HepG2 (cell line): ENCODE results near the gene ESRP2. TPM values are rescaled to one million over a fixed set of nuclear protein-coding genes. Genes with fewer than 3 reads are reported as not detected.

Experiments
- ASH2L ChIP-seq: fragments of 300-600, 200-600 bp; sonication (generic); IDR thresholded peaks from 2 replicates; pipeline ENCODE4 v1.7.0; 2017; ENCODE audit warnings: low read depth, mild to moderate bottlenecking, moderate library complexity, mixed read lengths, low read length; ENCODE audit not compliant: insufficient read length
- CENPT ChIP-seq: sonication (generic); formaldehyde crosslinking; IDR thresholded peaks from 2 replicates; pipeline ENCODE4 v1.8.0; 2022; ENCODE audit warnings: low read depth, mild to moderate bottlenecking, moderate library complexity, missing genetic modification reagents
- HNRNPK ChIP-seq: fragments of 200-400 bp; formaldehyde crosslinking; IDR thresholded peaks from 2 replicates; pipeline ENCODE4 v1.6.1; 2018; ENCODE audit warnings: low read length, low read depth, moderate library complexity, mild to moderate bottlenecking; ENCODE audit not compliant: poor library complexity, severe bottlenecking
- IKZF4 ChIP-seq: sonication (generic); formaldehyde crosslinking; IDR thresholded peaks from 2 replicates; pipeline ENCODE4 v1.5.1; 2020; ENCODE audit warnings: borderline replicate concordance, mild to moderate bottlenecking, low read depth, missing genetic modification reagents; ENCODE audit errors: not compliant biosample characterization
- IRF2 ChIP-seq: IDR thresholded peaks from 2 replicates; pipeline ENCODE4 v1.6.1; 2018; ENCODE audit warnings: missing genetic modification reagents, missing compliant biosample characterization
- ISX ChIP-seq: sonication (generic); formaldehyde crosslinking; conservative IDR thresholded peaks from 2 replicates; pipeline ENCODE4 v1.5.0; 2020; ENCODE audit warnings: missing genetic modification reagents
- JUNB ChIP-seq: sonication (generic); formaldehyde crosslinking; IDR thresholded peaks from 2 replicates; pipeline ENCODE4 v1.8.0; 2022; ENCODE audit warnings: missing genetic modification reagents, mild to moderate bottlenecking, borderline replicate concordance
- NFIB ChIP-seq: sonication (generic); formaldehyde crosslinking; IDR thresholded peaks from 2 replicates; pipeline ENCODE4 v1.9.0; 2021; ENCODE audit warnings: missing genetic modification reagents, mild to moderate bottlenecking, borderline replicate concordance
- SAP130 ChIP-seq: IDR thresholded peaks from 2 replicates; pipeline ENCODE4 v1.6.1; 2016; ENCODE audit warnings: low read depth
- SMYD3 ChIP-seq: sonication (generic); formaldehyde crosslinking; IDR thresholded peaks from 2 replicates; pipeline ENCODE4 v1.8.1; 2023; ENCODE audit warnings: mild to moderate bottlenecking, missing genetic modification reagents
- SP4 ChIP-seq: sonication (generic); formaldehyde crosslinking; IDR thresholded peaks from 2 replicates; pipeline ENCODE4 v1.8.1; 2023; ENCODE audit warnings: mild to moderate bottlenecking, missing genetic modification reagents
- SRY ChIP-seq: sonication (generic); formaldehyde crosslinking; IDR thresholded peaks from 2 replicates; pipeline ENCODE4 v1.8.0; 2022; ENCODE audit warnings: mild to moderate bottlenecking, missing genetic modification reagents
- SSRP1 ChIP-seq: IDR thresholded peaks from 2 replicates; pipeline ENCODE4 v1.6.1; 2016; ENCODE audit warnings: control low read depth
- TBL1XR1 ChIP-seq: fragments of 150-350 bp; IDR thresholded peaks from 2 replicates; pipeline ENCODE4 v1.6.1; 2014; ENCODE audit warnings: borderline replicate concordance, low read length; ENCODE audit not compliant: partially characterized antibody
- ZBTB21 ChIP-seq: sonication (generic); formaldehyde crosslinking; IDR thresholded peaks from 2 replicates; pipeline ENCODE4 v1.4.0; 2020; ENCODE audit warnings: missing genetic modification reagents
- ZNF546 ChIP-seq: sonication (generic); formaldehyde crosslinking; conservative IDR thresholded peaks from 2 replicates; pipeline ENCODE4 v1.8.1; 2023; ENCODE audit warnings: mild to moderate bottlenecking, missing genetic modification reagents
- ZNF556 ChIP-seq: sonication (generic); formaldehyde crosslinking; IDR thresholded peaks from 2 replicates; pipeline ENCODE4 v1.4.0; 2020; ENCODE audit warnings: mild to moderate bottlenecking, missing genetic modification reagents, borderline replicate concordance
- ZNF598 ChIP-seq: sonication (generic); formaldehyde crosslinking; IDR thresholded peaks from 2 replicates; pipeline ENCODE4 v1.5.1; 2020; ENCODE audit warnings: mild to moderate bottlenecking, missing genetic modification reagents, borderline replicate concordance
- ZNF674 ChIP-seq: sonication (generic); formaldehyde crosslinking; IDR thresholded peaks from 2 replicates; pipeline ENCODE4 v1.5.0; 2020; ENCODE audit warnings: low read depth, mild to moderate bottlenecking, missing genetic modification reagents
- ZNF737 ChIP-seq: sonication (generic); formaldehyde crosslinking; IDR thresholded peaks from 2 replicates; pipeline ENCODE4 v1.5.0; 2020; ENCODE audit warnings: missing genetic modification reagents, mild to moderate bottlenecking, borderline replicate concordance
- ZNF746 ChIP-seq: sonication (generic); formaldehyde crosslinking; IDR thresholded peaks from 2 replicates; pipeline ENCODE4 v1.8.0; 2022; ENCODE audit warnings: mild to moderate bottlenecking, missing genetic modification reagents
- ZNF850 ChIP-seq: sonication (generic); formaldehyde crosslinking; conservative IDR thresholded peaks from 2 replicates; pipeline ENCODE4 v1.9.0; 2021; ENCODE audit warnings: mild to moderate bottlenecking, missing genetic modification reagents
- ZSCAN9 ChIP-seq: IDR thresholded peaks from 2 replicates; pipeline ENCODE4 v1.6.1; 2016; ENCODE audit warnings: borderline replicate concordance
- polyA plus RNA-seq, 8 experiments: library from polyadenylated mRNA; depleted of rRNA in 3 of 8; stranded (reverse) in 7 of 8; unstranded in 1 of 8; fragments of >200 nt; fragmentation: Illumina TruSeq in 4 of 8; extraction: Trizol in 4 of 8; gene quantifications; 2 replicates each; pipeline versions ENCODE4 v1.2.1 to v1.2.3, GENCODE V29; 2011 to 2016; ENCODE audit warnings: low read depth in 4 of 8, missing spikeins in 1 of 8, mixed read lengths in 1 of 8; ENCODE audit not compliant: insufficient read depth in 1 of 8
- total RNA-seq, 5 experiments: library from RNA; depleted of rRNA; stranded (reverse); fragments of >200 nt; fragmentation: Illumina TruSeq; extraction: Trizol; gene quantifications; 2 replicates each; pipeline ENCODE4 v1.2.3, GENCODE V29; 2016; ENCODE audit warnings: low read depth in 1 of 5
- TF ChIP-seq, protein P1 (sequence below): sonication (generic); formaldehyde crosslinking; IDR thresholded peaks from 2 replicates; pipeline ENCODE4 v1.4.0; 2020; ENCODE audit warnings: missing genetic modification reagents, low read depth, mild to moderate bottlenecking, borderline replicate concordance
- TF ChIP-seq, protein P2 (sequence below): sonication (generic); formaldehyde crosslinking; IDR thresholded peaks from 2 replicates; pipeline ENCODE4 v1.8.1; 2022; ENCODE audit warnings: mild to moderate bottlenecking, missing genetic modification reagents
- TF ChIP-seq, protein P3 (sequence below): sonication (generic); formaldehyde crosslinking; IDR thresholded peaks from 2 replicates; pipeline ENCODE4 v1.5.0; 2020; ENCODE audit warnings: missing genetic modification reagents
- TF ChIP-seq, protein P4 (sequence below): sonication (generic); formaldehyde crosslinking; IDR thresholded peaks from 2 replicates; pipeline ENCODE4 v1.4.0; 2020; ENCODE audit warnings: missing genetic modification reagents

ESRP2 gene
- total and polyA plus RNA-seq, 2 of the 13 experiments (the other 11 are each of a cell fraction or from before 2014, with no cell fraction given), result 21.1 to 32.4 TPM

DNA sequence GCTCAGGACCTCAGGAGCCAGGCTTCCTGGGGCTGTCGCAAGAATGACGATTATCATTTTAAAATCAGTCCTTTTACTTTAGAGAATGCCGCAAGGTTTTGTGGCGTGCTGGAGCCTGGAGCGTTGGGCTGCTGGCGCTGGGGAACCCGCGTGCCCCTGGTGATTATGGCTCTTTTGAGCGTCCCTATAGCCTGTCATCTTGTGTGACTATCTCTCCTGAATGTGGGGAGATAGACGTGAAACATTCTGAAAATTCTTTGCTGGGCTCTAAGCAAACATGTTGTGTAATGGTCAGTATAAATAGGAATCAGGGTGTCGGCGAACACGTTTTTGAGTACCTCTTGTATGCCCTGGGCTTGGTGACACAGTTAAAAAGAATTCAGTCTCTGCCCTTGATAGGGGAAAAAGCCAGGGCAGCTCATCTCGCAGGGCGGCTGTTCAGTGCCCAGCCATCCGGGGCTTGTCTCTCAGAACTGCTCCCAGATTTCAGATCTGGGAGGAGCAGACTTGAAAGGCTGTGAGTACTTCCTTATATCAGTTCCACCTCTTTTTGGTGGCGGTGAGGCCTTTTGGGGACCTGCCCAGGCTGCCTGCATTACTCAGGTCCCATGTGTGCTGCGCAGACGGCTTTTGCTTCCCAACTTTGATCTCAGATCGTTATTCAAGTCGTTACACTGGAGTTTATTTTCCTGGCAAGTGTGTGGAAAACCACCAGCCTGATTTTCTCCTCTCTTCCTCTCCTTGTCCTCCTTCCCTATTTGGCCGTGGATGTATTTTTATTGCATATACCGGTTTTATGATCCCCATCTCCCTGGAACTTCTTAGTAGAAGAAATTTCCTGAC lies 29.4 kb upstream of the ESRP2 start (continued):
- TF ChIP-seq ASH2L (peak; percentile 73), TBL1XR1 (peak; percentile 92), ZNF737 (CRISPR knock-in tag) (no peak; the same call in 1 of the 2 replicates), ZNF556 (CRISPR knock-in tag) (no peak; the same call in 1 of the 2 replicates), ZNF746 (CRISPR knock-in tag) (no peak; the same call in 1 of the 2 replicates), SRY (CRISPR knock-in tag) (no peak; the same call in 1 of the 2 replicates), ZNF850 (CRISPR knock-in tag) (0 out of 2 replicates have a peak, but pooled peaks have one; percentile 52), ISX (CRISPR knock-in tag) (no peak), SSRP1 (no peak), SMYD3 (CRISPR knock-in tag) (no peak), HNRNPK (no peak), ZNF598 (no peak), ZNF546 (no peak), ZNF674 (CRISPR knock-in tag) (no peak), ZBTB21 (CRISPR knock-in tag) (peak; percentile 40; the same call in 1 of the 2 replicates), IKZF4 (CRISPR knock-in tag) (no peak), IRF2 (peak; percentile 92), NFIB (no peak), SAP130 (CRISPR knock-in tag) (peak; percentile 97), ZSCAN9 (CRISPR knock-in tag) (0 out of 2 replicates have a peak, but pooled peaks have one; percentile 68), JUNB (CRISPR knock-in tag) (peak; percentile 93; the same call in 1 of the 2 replicates), CENPT (CRISPR knock-in tag) (no peak), SP4 (CRISPR knock-in tag) (no peak)
- TF ChIP-seq, protein P1, sequence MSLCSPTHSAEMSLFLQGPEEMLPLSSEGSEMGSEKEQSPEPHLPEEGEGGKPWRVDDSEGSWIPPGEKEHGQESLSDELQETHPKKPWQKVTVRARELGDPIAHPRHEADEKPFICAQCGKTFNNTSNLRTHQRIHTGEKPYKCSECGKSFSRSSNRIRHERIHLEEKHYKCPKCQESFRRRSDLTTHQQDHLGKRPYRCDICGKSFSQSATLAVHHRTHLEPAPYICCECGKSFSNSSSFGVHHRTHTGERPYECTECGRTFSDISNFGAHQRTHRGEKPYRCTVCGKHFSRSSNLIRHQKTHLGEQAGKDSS, result no peak
- TF ChIP-seq, protein P2, sequence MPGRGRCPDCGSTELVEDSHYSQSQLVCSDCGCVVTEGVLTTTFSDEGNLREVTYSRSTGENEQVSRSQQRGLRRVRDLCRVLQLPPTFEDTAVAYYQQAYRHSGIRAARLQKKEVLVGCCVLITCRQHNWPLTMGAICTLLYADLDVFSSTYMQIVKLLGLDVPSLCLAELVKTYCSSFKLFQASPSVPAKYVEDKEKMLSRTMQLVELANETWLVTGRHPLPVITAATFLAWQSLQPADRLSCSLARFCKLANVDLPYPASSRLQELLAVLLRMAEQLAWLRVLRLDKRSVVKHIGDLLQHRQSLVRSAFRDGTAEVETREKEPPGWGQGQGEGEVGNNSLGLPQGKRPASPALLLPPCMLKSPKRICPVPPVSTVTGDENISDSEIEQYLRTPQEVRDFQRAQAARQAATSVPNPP, result no peak
- TF ChIP-seq, protein P3, sequence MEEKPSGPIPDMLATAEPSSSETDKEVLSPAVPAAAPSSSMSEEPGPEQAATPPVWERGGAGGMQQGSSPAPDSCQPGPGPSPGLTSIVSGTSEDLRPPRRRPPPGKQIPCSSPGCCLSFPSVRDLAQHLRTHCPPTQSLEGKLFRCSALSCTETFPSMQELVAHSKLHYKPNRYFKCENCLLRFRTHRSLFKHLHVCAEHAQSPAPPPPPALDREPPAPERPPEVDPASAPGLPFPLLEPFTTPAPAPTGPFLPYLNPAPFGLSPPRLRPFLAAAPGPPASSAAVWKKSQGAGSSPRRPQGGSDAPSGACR, result peak; percentile 82
- TF ChIP-seq, protein P4, sequence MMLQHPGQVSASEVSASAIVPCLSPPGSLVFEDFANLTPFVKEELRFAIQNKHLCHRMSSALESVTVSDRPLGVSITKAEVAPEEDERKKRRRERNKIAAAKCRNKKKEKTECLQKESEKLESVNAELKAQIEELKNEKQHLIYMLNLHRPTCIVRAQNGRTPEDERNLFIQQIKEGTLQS (CRISPR knock-in tag), result peak; percentile 97
